Testis (tissue), 2 donors: ENCODE results near the gene DLGAP3.

Experiments
- CTCF ChIP-seq, 3 experiments: fragments of 450-650 bp in 2 of 3; fragments of 200-600 bp in 1 of 3; sonication (generic) in 1 of 3; IDR thresholded peaks; one replicate each; pipeline ENCODE4 v1.5.1; 2016 to 2019; ENCODE audit warnings: antibody characterized with exemption in 3 of 3, mild to moderate bottlenecking in 2 of 3, moderate library complexity in 1 of 3
- POLR2A ChIP-seq: fragments of 450-650 bp; IDR thresholded peaks from one replicate; pipeline ENCODE4 v1.6.1; 2017; ENCODE audit warnings: antibody characterized with exemption, mild to moderate bottlenecking, moderate library complexity

GRCh38 chr1:34847094-34847493, 82.4 kb downstream of the DLGAP3 start:
- no peak for TF ChIP-seq CTCF (IDR thresholded peaks at IDR 0.05)
- no peak for TF ChIP-seq POLR2A
